B cell (primary cell): ENCODE measurements around the gene ZBTB24. TPM values are rescaled to one million over a fixed set of nuclear protein-coding genes. Genes with fewer than 3 reads are reported as not detected.
A peak's percentile ranks its signal among the peaks of the same experiment; 100 is the strongest.

Experiments
- ATAC-seq: fragments of 200-7000 bp; cut with Tn5 transposase; one replicate; pipeline ENCODE4 v1.10.0; 2021; ENCODE audit warnings: low read depth, mild to moderate bottlenecking, moderate number of reproducible peaks, moderate library complexity
- CTCF ChIA-PET: fragments of 350-600 bp; sonication (Branson Sonifier 250); formaldehyde crosslinking; loops from one replicate; lab custom pipeline; 2021; ENCODE audit warnings: antibody characterized with exemption, inconsistent platforms; lab: Charles Lee
- POLR2A ChIA-PET: fragments of 350-600 bp; sonication (Branson Sonifier 250); formaldehyde crosslinking; loops from one replicate; lab custom pipeline; 2021; ENCODE audit warnings: antibody characterized with exemption; lab: Charles Lee
- DNase-seq: peaks from one replicate; pipeline ENCODE4 v3.0.0; 2013
- H2AFZ ChIP-seq: 2 replicates; pipeline ENCODE4 v1.6.1; 2012; ENCODE audit warnings: mild to moderate bottlenecking, low read depth, low read length; ENCODE audit not compliant: insufficient read depth, poor library complexity, severe bottlenecking
- H3K27ac ChIP-seq, 2 donors: 1 replicate in 1 of 2; 2 replicates in 1 of 2; pipeline ENCODE4 v1.5.1; 2012 to 2013; ENCODE audit warnings: low read length in 2 of 2, mild to moderate bottlenecking in 2 of 2, moderate library complexity in 1 of 2
- H3K27me3 ChIP-seq, 4 experiments: fragments of 200-600 bp in 1 of 4; sonication (generic) in 1 of 4; replicated peaks in 1 of 4; 1 replicate in 2 of 4; 2 replicates in 2 of 4; pipeline versions ENCODE4 v1.6.1 to v1.7.0; 2013 to 2016; ENCODE audit warnings: low read length in 3 of 4, mild to moderate bottlenecking in 2 of 4, mixed read lengths in 1 of 4, moderate library complexity in 1 of 4; ENCODE audit not compliant: insufficient read depth in 4 of 4, control insufficient read depth in 3 of 4; ENCODE audit errors: control extremely low read depth in 1 of 4
- H3K36me3 ChIP-seq, 2 experiments: replicated peaks in 1 of 2; 1 replicate in 1 of 2; 2 replicates in 1 of 2; pipeline versions ENCODE4 v1.6.1 to v1.7.1; 2013; ENCODE audit warnings: low read length in 1 of 2; ENCODE audit not compliant: insufficient read depth in 2 of 2, control insufficient read depth in 1 of 2; ENCODE audit errors: control extremely low read depth in 1 of 2, extremely low read depth in 1 of 2
- H3K4me1 ChIP-seq, 2 donors: fragments of 200-600 bp in 1 of 2; sonication (generic) in 1 of 2; 1 replicate in 1 of 2; 2 replicates in 1 of 2; pipeline versions ENCODE4 v1.5.1 to v1.6.1; 2013 to 2017; ENCODE audit warnings: low read length in 2 of 2; ENCODE audit not compliant: control insufficient read depth in 2 of 2, insufficient read depth in 2 of 2
- H3K4me2 ChIP-seq: replicated peaks from 2 replicates; pipeline ENCODE3; 2012; ENCODE audit warnings: mild to moderate bottlenecking, low read depth, low read length; ENCODE audit not compliant: poor library complexity, severe bottlenecking
- H3K4me3 ChIP-seq, 5 experiments: fragments of 200-600 bp in 1 of 5; sonication (generic) in 1 of 5; 1 replicate in 3 of 5; 2 replicates in 2 of 5; pipeline versions ENCODE4 v1.5.1 to v1.7.0; 2011 to 2016; ENCODE audit warnings: low read length in 4 of 5, mild to moderate bottlenecking in 4 of 5, low read depth in 2 of 5, control low read depth in 1 of 5, moderate library complexity in 1 of 5; ENCODE audit not compliant: insufficient read depth in 1 of 5; ENCODE audit errors: control extremely low read depth in 1 of 5, extremely low read depth in 1 of 5
- H3K79me2 ChIP-seq: fragments of 200-600 bp; sonication (generic); one replicate; pipeline ENCODE4 v1.6.0; 2016; ENCODE audit warnings: low read length; ENCODE audit not compliant: control insufficient read depth, insufficient read depth
- H3K9ac ChIP-seq: fragments of 200-600 bp; sonication (generic); 2 replicates; pipeline ENCODE4 v1.6.1; 2017; ENCODE audit warnings: mild to moderate bottlenecking, low read length, moderate library complexity
- H3K9me3 ChIP-seq, 3 donors: one replicate each; pipeline versions ENCODE4 v1.6.1 to v1.7.1; 2013; ENCODE audit warnings: low read length in 2 of 3; ENCODE audit not compliant: control insufficient read depth in 2 of 3, insufficient read depth in 1 of 3; ENCODE audit errors: control extremely low read depth in 1 of 3
- H4K20me1 ChIP-seq: 2 replicates; pipeline ENCODE4 v1.6.0; 2012; ENCODE audit warnings: mild to moderate bottlenecking, low read length; ENCODE audit not compliant: insufficient read depth, control insufficient read depth, poor library complexity, severe bottlenecking
- H3K27ac Mint-ChIP-seq: one replicate; pipeline ENCODE4 v1.8.0; 2021; ENCODE audit warnings: mixed read lengths
- H3K27me3 Mint-ChIP-seq: one replicate; pipeline ENCODE4 v1.8.0; 2021; ENCODE audit warnings: mixed read lengths
- H3K4me1 Mint-ChIP-seq: one replicate; pipeline ENCODE4 v1.8.0; 2021; ENCODE audit warnings: mixed read lengths
- H3K4me3 Mint-ChIP-seq: one replicate; pipeline ENCODE4 v1.8.0; 2021; ENCODE audit warnings: mixed read lengths
- H3K9me3 Mint-ChIP-seq: one replicate; pipeline ENCODE4 v1.8.0; 2022; ENCODE audit warnings: mixed read lengths; ENCODE audit not compliant: insufficient read depth
- CTCF ChIP-seq: fragments of 200-600 bp; IDR thresholded peaks from one replicate; pipeline ENCODE4 v1.8.0; 2022; ENCODE audit warnings: antibody characterized with exemption, mild to moderate bottlenecking
- EZH2 ChIP-seq: IDR thresholded peaks from 2 replicates; pipeline ENCODE4 v1.6.1; 2012; ENCODE audit warnings: borderline replicate concordance, low read depth, mild to moderate bottlenecking, moderate library complexity, low read length; ENCODE audit not compliant: insufficient read depth, poor library complexity, severe bottlenecking
- WGBS: methylation state at CpG from one replicate; pipeline ENCODE4 v1.1.5; 2013; ENCODE audit warnings: missing lambda C conversion rate; ENCODE audit not compliant: insufficient coverage; 5-methylcytosine and 5-hydroxymethylcytosine counted together
- intact Hi-C: fragments of 100-400 bp; cut with micrococcal nuclease; formaldehyde crosslinking; loops from one replicate; pipeline ENCODE4 v1.10.0; 2022
- polyA plus RNA-seq: library from polyadenylated mRNA; depleted of rRNA; stranded (reverse); fragments of >200 nt; gene quantifications from 2 replicates; pipeline ENCODE4 v1.2.3, GENCODE V29; 2012
- total RNA-seq, 2 donors: library from RNA; stranded (reverse); fragments of 120-200 nt in 1 of 2; gene quantifications; 1 replicate in 1 of 2; 2 replicates in 1 of 2; pipeline versions ENCODE4 v1.2.3 to v1.2.4, GENCODE V29; 2013 to 2022

The ZBTB24 gene
- total and polyA plus RNA-seq, 2 donors (not counting 1 experiment from before 2014, with no cell fraction given), result 10.6 to 31.4 TPM

GRCh38 chr6:109440331-109441068, 42.5 kb downstream of the ZBTB24 start, which contains the start of the genes PPIL6 and SMPD2:
Gene PPIL6 (minus strand): TSS chr6:109440628. CDS start chr6:109440590, 38 bp downstream.
Gene SMPD2 (plus strand): TSS chr6:109440724. CDS start chr6:109441122, 398 bp downstream.
- Histone ChIP-seq H4K20me1 (peaks cover 19% of the 10 kb centered on the region), H3K4me2 (peak within 1 kb of the TSS; percentile 83), H3K4me3 (peak within 1 kb of the TSS; percentile 0 to 93 (median 90)), H3K79me2 (peaks cover 25% of the 10 kb centered on the region), H3K27ac (peak within 1 kb of the TSS; percentile 79 to 98), H3K27me3 (no peaks in the 10 kb centered on the region), H2AFZ (peak within 1 kb of the TSS; percentile 83), H3K36me3 (peaks cover 0 to 32% of the 10 kb centered on the region in 2 experiments), H3K9me3 (no peaks in the 10 kb centered on the region), H3K9ac (peak within 1 kb of the TSS; percentile 98), H3K4me1 (peaks cover 21 to 30% of the 10 kb centered on the region in 2 donors)
- CTCF ChIA-PET, result interaction anchor here (0.6 to 5.6 kb wide), 9 partner anchors 14 to 599 kb away, joined by 3 to 55 read pairs (median 6); partner anchors contain the start of genes CD164, MICAL1 and ZBTB24
- no peaks in the 10 kb centered on the region for H3K27me3 Mint-ChIP-seq
- peaks cover 31% of the 10 kb centered on the region for H3K4me1 Mint-ChIP-seq
- peak within 1 kb of the TSS; percentile 97 for H3K4me3 Mint-ChIP-seq
- ATAC-seq (peak; percentile 87), DNase-seq (peak; percentile 94)
- peak within 1 kb of the TSS; percentile 96 for H3K27ac Mint-ChIP-seq
- POLR2A ChIA-PET, result interaction anchor here (0.7 to 2.9 kb wide), 10 partner anchors 10 to 346 kb away, joined by 3 to 35 read pairs (median 8); partner anchors contain the start of genes AK9, CD164, CEP57L1 and FIG4
- no peaks in the 10 kb centered on the region for H3K9me3 Mint-ChIP-seq
- under 1% methylated on average over 101 of the region's 102 CpGs for WGBS
- TF ChIP-seq CTCF (no peak), EZH2 (no peak)
- intact Hi-C loops, result loop anchor here (1.0 to 2.0 kb wide), 9 partner anchors 9 to 876 kb away; partner anchors contain the start of genes CDC40, CEP57L1, MICAL1 and ZBTB24

- H3K9me3 Mint-ChIP-seq, result no peaks in the 10 kb centered on the region
- DNase-seq, result no peak
- H3K9ac ChIP-seq, result no peak overlapping the region
- H3K4me1 Mint-ChIP-seq, result peaks cover 4% of the 10 kb centered on the region
- no peaks in the 10 kb centered on the region for H3K36me3 ChIP-seq
- no peak overlapping the region for H3K4me3 ChIP-seq
- H3K27ac Mint-ChIP-seq, result no peak overlapping the region
- H3K9me3 ChIP-seq, result no peaks in the 10 kb centered on the region
- intact Hi-C loops, result no loop called here
- ChIA-PET CTCF (no interaction called here), POLR2A (no interaction called here)
- no peak overlapping the region for H2AFZ ChIP-seq
- no peaks in the 10 kb centered on the region for H4K20me1 ChIP-seq
- TF ChIP-seq CTCF, result no peak
- TF ChIP-seq EZH2, result no peak
- 92% methylated on average over 3 of the region's 5 CpGs for WGBS
- no peaks in the 10 kb centered on the region for H3K27me3 Mint-ChIP-seq
- no peak overlapping the region for H3K4me2 ChIP-seq
- peaks cover 6 to 8% of the 10 kb centered on the region in 2 donors for H3K4me1 ChIP-seq
- no peak overlapping the region for H3K4me3 Mint-ChIP-seq
- peaks cover 13% of the 10 kb centered on the region for H3K79me2 ChIP-seq
- no peak for ATAC-seq
- no peak overlapping the region for H3K27ac ChIP-seq
- no peaks in the 10 kb centered on the region for H3K27me3 ChIP-seq
Measured at GRCh38 chr6:109436041-109436440, 47.0 kb downstream of the ZBTB24 start.
